Subcutaneous adipose tissue (tissue), 4 donors: ENCODE results near the gene CEP72. TPM values are rescaled to one million over a fixed set of nuclear protein-coding genes. Genes with fewer than 3 reads are reported as not detected.

ENCODE experiments used
- total RNA-seq, 4 donors: library from RNA; depleted of rRNA; stranded (reverse); fragments of >200 nt; gene quantifications; one replicate each; pipeline ENCODE4 v1.1.0, GENCODE V29; 2016

The CEP72 gene
- total RNA-seq, 4 donors from 2014 or later, result 1.8 to 5.3 (median 2.9) TPM

Other genes starting within 250 kb of the CEP72 start
- gene EXOC3, start 169.2 kb upstream of the CEP72 start, total RNA-seq, result 10 to 100 TPM; 32.4 to 84.8 (median 49.2) TPM
- gene SLC9A3, start 87.9 kb upstream of the CEP72 start, total RNA-seq, result 1 to 10 TPM; 1.3 to 2.3 (median 1.6) TPM
- 1 to 10 TPM; 1.1 to 8.1 (median 2.8) TPM for gene TPPP, start 81.0 kb downstream of the CEP72 start, total RNA-seq
- 1 to 10 TPM in 1 of 4 donors, under 1 TPM in 3; 0.19 to 2.3 (median 0.39) TPM for gene ZDHHC11B, start 172.4 kb downstream of the CEP72 start, total RNA-seq
- 1 to 10 TPM in 2 of 4 donors, under 1 TPM in 2; 0.88 to 4.5 (median 1.3) TPM for gene ZDHHC11, start 238.6 kb downstream of the CEP72 start, total RNA-seq